K562 (cell line): ENCODE data around the gene NUP133.

ENCODE experiments used
- ARHGAP35 ChIP-seq: fragments of 450-650 bp; IDR thresholded peaks from 2 replicates; pipeline ENCODE4 v1.6.1; 2018; ENCODE audit not compliant: partially characterized antibody
- E2F4 ChIP-seq: sonication (generic); formaldehyde crosslinking; IDR thresholded peaks from 2 replicates; pipeline ENCODE4 v1.8.0; 2022; ENCODE audit warnings: mild to moderate bottlenecking, low read depth, missing genetic modification reagents
- ZC3H8 ChIP-seq: fragments of 450-650 bp; IDR thresholded peaks from 2 replicates; pipeline ENCODE4 v1.6.1; 2017
- ZNF280B ChIP-seq: fragments of 250-450 bp; sonication (Bioruptor Pico); IDR thresholded peaks from 2 replicates; pipeline ENCODE4 v1.5.1; 2021; ENCODE audit warnings: mild to moderate bottlenecking

- TF ChIP-seq ZC3H8, result no peak
- no peak for TF ChIP-seq ARHGAP35
- no peak for TF ChIP-seq E2F4
- no peak for TF ChIP-seq ZNF280B
These were observed 48.3 kb downstream of the NUP133 start for GRCh38 chr1:229459815-229460214.
